Ovary (tissue), 9 donors: ENCODE data around the gene AGK. TPM values are rescaled to one million over a fixed set of nuclear protein-coding genes. Genes with fewer than 3 reads are reported as not detected.

Source experiments
- DNase-seq, 5 donors: peaks; one replicate each; pipeline ENCODE4 v3.0.0-alpha.2; 2019 to 2020
- H3K27ac ChIP-seq, 2 donors: fragments of 200-600 bp; one replicate each; pipeline versions ENCODE4 v1.5.1 to v1.8.0; 2019 to 2022
- H3K27me3 ChIP-seq: fragments of 200-600 bp; one replicate; pipeline ENCODE4 v1.8.0; 2022
- H3K36me3 ChIP-seq: fragments of 200-600 bp; sonication (generic); one replicate; pipeline ENCODE4 v1.5.1; 2019
- H3K4me1 ChIP-seq: one replicate; pipeline ENCODE4 v1.8.1; 2013; ENCODE audit warnings: mild to moderate bottlenecking, moderate library complexity; ENCODE audit not compliant: insufficient read depth
- H3K4me3 ChIP-seq: fragments of 200-600 bp; sonication (generic); one replicate; pipeline ENCODE4 v1.5.1; 2017
- H3K9me3 ChIP-seq, 2 donors: fragments of 200-600 bp in 1 of 2; sonication (generic) in 1 of 2; one replicate each; pipeline versions ENCODE4 v1.5.1 to v1.8.1; 2013 to 2019; ENCODE audit warnings: mild to moderate bottlenecking in 1 of 2, moderate library complexity in 1 of 2
- CTCF ChIP-seq, 3 donors: fragments of 450-650 bp in 2 of 3; fragments of 200-600 bp in 1 of 3; IDR thresholded peaks; one replicate each; pipeline versions ENCODE4 v1.5.1 to v1.8.0; 2016 to 2022; ENCODE audit warnings: antibody characterized with exemption in 3 of 3, mild to moderate bottlenecking in 1 of 3
- EP300 ChIP-seq: sonication (generic); formaldehyde crosslinking; IDR thresholded peaks from one replicate; pipeline ENCODE4 v1.6.1; 2017; ENCODE audit warnings: antibody characterized with exemption
- POLR2A ChIP-seq: fragments of 450-650 bp; IDR thresholded peaks from one replicate; pipeline ENCODE4 v1.6.1; 2017; ENCODE audit warnings: antibody characterized with exemption, mild to moderate bottlenecking, moderate library complexity
- WGBS, 3 donors: extraction: QIAGEN DNeasy Blood & Tissue Kit in 1 of 3; methylation state at CpG; one replicate each; pipeline versions ENCODE4 v1.1.5 to v1.1.7; 2013 to 2017; 5-methylcytosine and 5-hydroxymethylcytosine counted together
- intact Hi-C, 4 donors: fragments of 100-400 bp; cut with DNase I; formaldehyde crosslinking; loops; one replicate each; pipeline versions ENCODE4 v1.11.0 to v1.15.1; 2022 to 2023
- polyA plus RNA-seq, 2 donors: library from polyadenylated mRNA; stranded (reverse); fragments of 200-250 nt in 1 of 2; fragments of 350-450 nt in 1 of 2; fragmentation: Illumina TruSeq in 1 of 2; extraction: RNeasy Lipid Tissue Mini Kit (QIAGEN cat#74804) in 1 of 2; gene quantifications; one replicate each; pipeline ENCODE4 v1.2.3, GENCODE V29; 2013 to 2014
- total RNA-seq, 7 donors: library from RNA; depleted of rRNA in 2 of 7; stranded (reverse); fragments of >200 nt in 2 of 7; fragmentation: NEBNext Ultra II Directional in 3 of 7; extraction: Animal tissue kit (Norgen Biotek cat#: 25700) in 3 of 7; gene quantifications; one replicate each; pipeline versions ENCODE4 v1.1.0 to v1.2.4, GENCODE V29; 2016 to 2023
- donor health status: DM: no; HTN: no; CAD: no; lungs with moderate emphysema.
- donor health status: DM: no; HTN: no; CAD: no.
- donor health status: Bipolar disorder and iron deficiency.
- donor health status: DM: yes; HTN: yes; CAD: no.
- donor health status: DM: no; HTN: no; CAD: no.
- donor health status: DM: yes; HTN: yes; CAD: no.

Gene AGK
- total and polyA plus RNA-seq, 9 donors = 11.3 to 32.1 (median 21.8) TPM

GRCh38 chr7:141563956-141564623 is 12.9 kb downstream of the AGK start:
- Histone ChIP-seq H3K4me3 (no peak overlapping the region), H3K4me1 (no peaks in the 10 kb centered on the region), H3K27ac (no peak overlapping the region), H3K36me3 (no peaks in the 10 kb centered on the region), H3K27me3 (no peaks in the 10 kb centered on the region), H3K9me3 (no peaks in the 10 kb centered on the region)
- intact Hi-C loops = no loop called here
- no peak for DNase-seq
- WGBS, 3 donors = 95 to 98% (median 98%) methylated on average over 2 of the region's 2 CpGs
- TF ChIP-seq EP300 (no peak), POLR2A (no peak)

GRCh38 chr7:141567432-141567831 is 16.2 kb downstream of the AGK start:
- no peak for DNase-seq
- no peaks in the 10 kb centered on the region for H3K9me3 ChIP-seq
- no peaks in the 10 kb centered on the region for H3K36me3 ChIP-seq
- TF ChIP-seq POLR2A (no peak), CTCF (IDR thresholded peaks at IDR 0.05) (no peak), EP300 (no peak)
- no peaks in the 10 kb centered on the region for H3K4me1 ChIP-seq
- no peak overlapping the region for H3K4me3 ChIP-seq
- WGBS, 3 donors = 97 to 100% (median 100%) methylated on average over 1 of the region's 1 CpG
- no peak overlapping the region for H3K27ac ChIP-seq
- intact Hi-C loops = no loop called here
- H3K27me3 ChIP-seq = no peaks in the 10 kb centered on the region

GRCh38 chr7:141568227-141568626 is 17.0 kb downstream of the AGK start:
- Histone ChIP-seq H3K27ac (no peak overlapping the region), H3K36me3 (no peaks in the 10 kb centered on the region), H3K9me3 (no peaks in the 10 kb centered on the region), H3K27me3 (no peaks in the 10 kb centered on the region), H3K4me1 (no peaks in the 10 kb centered on the region), H3K4me3 (no peak overlapping the region)
- TF ChIP-seq CTCF (IDR thresholded peaks at IDR 0.05) (no peak), EP300 (no peak), POLR2A (no peak)
- intact Hi-C loops = no loop called here
- no peak for DNase-seq
- WGBS, 3 donors = 85 to 92% (median 87%) methylated on average over 4 of the region's 4 CpGs

- Histone ChIP-seq H3K9me3 (no peaks in the 10 kb centered on the region), H3K36me3 (no peaks in the 10 kb centered on the region), H3K27me3 (no peaks in the 10 kb centered on the region), H3K4me3 (no peak overlapping the region), H3K27ac (no peak overlapping the region), H3K4me1 (no peaks in the 10 kb centered on the region)
- intact Hi-C loops = no loop called here
- TF ChIP-seq POLR2A (no peak), EP300 (no peak), CTCF (IDR thresholded peaks at IDR 0.05) (no peak)
- DNase-seq = no peak
- WGBS, 3 donors = 89 to 92% (median 92%) methylated on average over 1 of the region's 1 CpG
These were observed 19.8 kb downstream of the AGK start for GRCh38 chr7:141571059-141571458.

- H3K36me3 ChIP-seq = no peaks in the 10 kb centered on the region
- intact Hi-C loops = no loop called here
- H3K4me1 ChIP-seq = no peaks in the 10 kb centered on the region
- H3K27me3 ChIP-seq = no peaks in the 10 kb centered on the region
- no peak for DNase-seq
- no peak overlapping the region for H3K27ac ChIP-seq
- TF ChIP-seq POLR2A = no peak
- no peak for TF ChIP-seq EP300
- no peak for TF ChIP-seq CTCF (IDR thresholded peaks at IDR 0.05)
- H3K9me3 ChIP-seq = no peaks in the 10 kb centered on the region
- H3K4me3 ChIP-seq = no peak overlapping the region
These were observed 21.0 kb downstream of the AGK start for GRCh38 chr7:141572175-141572574.
